ENCODE data around the gene TMEM178A.
A peak's percentile ranks its signal among the peaks of the same experiment; 100 is the strongest.

Gene TMEM178A

GRCh38 chr2:39693245-39693644 lies 27.5 kb downstream of the TMEM178A start:
- Mint-ChIP-seq H3K27ac (peak overlapping the region; percentile 63), H3K4me3 (no peak overlapping the region), H3K4me1 (peaks cover 49% of the 10 kb centered on the region), H3K36me3 (ENCODE audit: low read depth) (peaks cover 25% of the 10 kb centered on the region), H3K9me3 (peaks cover 12% of the 10 kb centered on the region), H3K27me3 (ENCODE audit: low read depth, poor library complexity) (no peaks in the 10 kb centered on the region)
- peak; percentile 7 for DNase-seq
- TF ChIP-seq, protein P1, sequence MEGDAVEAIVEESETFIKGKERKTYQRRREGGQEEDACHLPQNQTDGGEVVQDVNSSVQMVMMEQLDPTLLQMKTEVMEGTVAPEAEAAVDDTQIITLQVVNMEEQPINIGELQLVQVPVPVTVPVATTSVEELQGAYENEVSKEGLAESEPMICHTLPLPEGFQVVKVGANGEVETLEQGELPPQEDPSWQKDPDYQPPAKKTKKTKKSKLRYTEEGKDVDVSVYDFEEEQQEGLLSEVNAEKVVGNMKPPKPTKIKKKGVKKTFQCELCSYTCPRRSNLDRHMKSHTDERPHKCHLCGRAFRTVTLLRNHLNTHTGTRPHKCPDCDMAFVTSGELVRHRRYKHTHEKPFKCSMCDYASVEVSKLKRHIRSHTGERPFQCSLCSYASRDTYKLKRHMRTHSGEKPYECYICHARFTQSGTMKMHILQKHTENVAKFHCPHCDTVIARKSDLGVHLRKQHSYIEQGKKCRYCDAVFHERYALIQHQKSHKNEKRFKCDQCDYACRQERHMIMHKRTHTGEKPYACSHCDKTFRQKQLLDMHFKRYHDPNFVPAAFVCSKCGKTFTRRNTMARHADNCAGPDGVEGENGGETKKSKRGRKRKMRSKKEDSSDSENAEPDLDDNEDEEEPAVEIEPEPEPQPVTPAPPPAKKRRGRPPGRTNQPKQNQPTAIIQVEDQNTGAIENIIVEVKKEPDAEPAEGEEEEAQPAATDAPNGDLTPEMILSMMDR (IDR thresholded peaks at IDR 0.05): no peak

GRCh38 chr2:39696101-39696553 lies 30.4 kb downstream of the TMEM178A start:
- Mint-ChIP-seq H3K9me3 (peaks cover 28% of the 10 kb centered on the region), H3K27ac (peak overlapping the region; percentile 67), H3K4me1 (peaks cover 49% of the 10 kb centered on the region), H3K27me3 (ENCODE audit: low read depth, poor library complexity) (no peaks in the 10 kb centered on the region), H3K36me3 (ENCODE audit: low read depth) (peaks cover 30% of the 10 kb centered on the region), H3K4me3 (no peak overlapping the region)
- TF ChIP-seq, protein P1 (IDR thresholded peaks at IDR 0.05): no peak
- no peak for DNase-seq

DNA sequence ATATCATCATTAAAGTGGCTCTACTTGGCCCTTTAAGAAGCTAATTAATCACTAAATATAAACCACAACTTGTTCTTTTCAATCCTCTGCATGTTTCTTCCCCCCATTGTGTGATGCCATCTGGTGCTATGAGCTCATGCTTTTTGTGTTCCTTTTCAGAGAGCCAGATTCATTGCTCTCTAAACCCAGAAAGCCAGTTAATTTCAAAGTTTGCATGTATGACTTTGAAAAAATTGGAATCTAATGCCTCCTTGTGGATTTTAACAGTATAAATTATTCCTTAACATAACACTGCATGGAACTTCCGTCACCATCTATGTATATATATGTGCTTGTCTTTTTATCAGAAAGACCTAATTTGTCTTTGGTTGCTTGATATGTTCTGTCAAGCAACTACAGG lies 31.1 kb downstream of the TMEM178A start:
- Mint-ChIP-seq H3K4me1 (peaks cover 49% of the 10 kb centered on the region), H3K9me3 (peaks cover 32% of the 10 kb centered on the region), H3K27me3 (ENCODE audit: low read depth, poor library complexity) (no peaks in the 10 kb centered on the region), H3K27ac (peak overlapping the region; percentile 49), H3K36me3 (ENCODE audit: low read depth) (peaks cover 35% of the 10 kb centered on the region), H3K4me3 (no peak overlapping the region)
- TF ChIP-seq, protein P1 (IDR thresholded peaks at IDR 0.05): no peak
- DNase-seq: no peak

GRCh38 chr2:39697454-39697853 lies 31.7 kb downstream of the TMEM178A start:
- peaks cover 38% of the 10 kb centered on the region for H3K9me3 Mint-ChIP-seq
- H3K4me1 Mint-ChIP-seq: peaks cover 45% of the 10 kb centered on the region
- peaks cover 37% of the 10 kb centered on the region for H3K36me3 Mint-ChIP-seq (ENCODE audit: low read depth)
- no peaks in the 10 kb centered on the region for H3K27me3 Mint-ChIP-seq (ENCODE audit: low read depth, poor library complexity)
- TF ChIP-seq, protein P1 (IDR thresholded peaks at IDR 0.05): no peak
- H3K4me3 Mint-ChIP-seq: no peak overlapping the region
- DNase-seq: no peak
- peak overlapping the region; percentile 49 for H3K27ac Mint-ChIP-seq

- no peak overlapping the region for H3K27ac Mint-ChIP-seq
Observed at GRCh38 chr2:39701137-39701536, 35.4 kb downstream of the TMEM178A start.

More at GRCh38 chr2:39701137-39701536, 35.4 kb downstream of the TMEM178A start:
- Mint-ChIP-seq H3K27me3 (ENCODE audit: low read depth, poor library complexity) (no peaks in the 10 kb centered on the region), H3K4me1 (peaks cover 12% of the 10 kb centered on the region), H3K36me3 (ENCODE audit: low read depth) (peaks cover 42% of the 10 kb centered on the region), H3K4me3 (no peak overlapping the region), H3K9me3 (peaks cover 44% of the 10 kb centered on the region)
- DNase-seq: no peak
- TF ChIP-seq, protein P1 (IDR thresholded peaks at IDR 0.05): no peak

All from nephron progenitor cell (in vitro differentiated cells).